Hepatocyte (in vitro differentiated cells): Measurements from ENCODE around the gene MFF. TPM values are rescaled to one million over a fixed set of nuclear protein-coding genes. Genes with fewer than 3 reads are reported as not detected.

Source experiments
- DNase-seq: peaks from one replicate; pipeline ENCODE4 v3.0.0-alpha.2; 2016; ENCODE audit warnings: low spot score
- H2AFZ ChIP-seq: fragments of 200-600 bp; sonication (generic); 2 replicates; pipeline ENCODE4 v1.6.0; 2016; ENCODE audit warnings: antibody characterized with exemption, mild to moderate bottlenecking
- H3K27ac ChIP-seq: fragments of 200-600 bp; sonication (generic); 2 replicates; pipeline ENCODE4 v1.5.1; 2016; ENCODE audit warnings: mild to moderate bottlenecking
- H3K27me3 ChIP-seq: fragments of 200-600 bp; sonication (generic); 2 replicates; pipeline ENCODE4 v1.6.1; 2016
- H3K36me3 ChIP-seq: fragments of 200-600 bp; sonication (generic); replicated peaks from 2 replicates; pipeline ENCODE4 v1.5.1; 2016; ENCODE audit warnings: low read depth; ENCODE audit not compliant: insufficient read depth
- H3K4me1 ChIP-seq: fragments of 200-600 bp; sonication (generic); 2 replicates; pipeline ENCODE4 v1.5.1; 2016; ENCODE audit warnings: mild to moderate bottlenecking, moderate library complexity; ENCODE audit not compliant: insufficient read depth
- H3K4me2 ChIP-seq: fragments of 200-600 bp; sonication (generic); 2 replicates; pipeline ENCODE4 v1.6.0; 2016
- H3K4me3 ChIP-seq: fragments of 200-600 bp; sonication (generic); 2 replicates; pipeline ENCODE4 v1.5.1; 2016; ENCODE audit warnings: mild to moderate bottlenecking
- H3K79me2 ChIP-seq: fragments of 200-600 bp; sonication (generic); 2 replicates; pipeline ENCODE4 v1.6.0; 2017; ENCODE audit warnings: mild to moderate bottlenecking
- H3K9me2 ChIP-seq: fragments of 200-600 bp; sonication (generic); replicated peaks from 2 replicates; pipeline ENCODE4 v1.6.0; 2017; ENCODE audit warnings: mild to moderate bottlenecking; ENCODE audit not compliant: insufficient read depth
- H3K9me3 ChIP-seq: fragments of 200-600 bp; sonication (generic); 2 replicates; pipeline ENCODE4 v1.5.1; 2016; ENCODE audit warnings: low read depth, mild to moderate bottlenecking
- H4K20me1 ChIP-seq: fragments of 200-600 bp; sonication (generic); 2 replicates; pipeline ENCODE4 v1.6.0; 2016; ENCODE audit warnings: mild to moderate bottlenecking; ENCODE audit not compliant: insufficient read depth, poor library complexity, severe bottlenecking
- EZH2 ChIP-seq: fragments of 200-600 bp; sonication (generic); IDR thresholded peaks from 2 replicates; pipeline ENCODE4 v1.6.1; 2016; ENCODE audit warnings: antibody characterized with exemption, mild to moderate bottlenecking, borderline replicate concordance
- EZH2phosphoT487 ChIP-seq: fragments of 200-600 bp; sonication (generic); IDR thresholded peaks from one replicate; pipeline ENCODE4 v1.6.1; 2018; ENCODE audit warnings: antibody characterized with exemption, mild to moderate bottlenecking, low read depth, moderate library complexity; ENCODE audit not compliant: unreplicated experiment, severe bottlenecking
- WGBS: methylation state at CpG from one replicate; pipeline ENCODE4 v1.1.6; 2016; ENCODE audit warnings: low lambda C conversion rate; ENCODE audit errors: missing lambda C conversion rate; 5-methylcytosine and 5-hydroxymethylcytosine counted together
- polyA plus RNA-seq: library from polyadenylated mRNA; unstranded; fragments of >200 nt; fragmentation: Nextera tagmentation; extraction: Ambion mirVana; gene quantifications from 2 replicates; pipeline ENCODE4 v1.2.1, GENCODE V29; 2016
- total RNA-seq: library from RNA; depleted of rRNA; stranded (reverse); fragments of >200 nt; gene quantifications from 2 replicates; pipeline ENCODE4 v1.2.3, GENCODE V29; 2014
- TF ChIP-seq, protein P1 (sequence below): fragments of 200-600 bp; sonication (generic); IDR thresholded peaks from 2 replicates; pipeline ENCODE4 v1.5.1; 2016; ENCODE audit warnings: antibody characterized with exemption, mild to moderate bottlenecking; ENCODE audit not compliant: poor library complexity

Gene MFF
- total and polyA plus RNA-seq, 2 experiments from 2014 or later = 111 to 125 TPM

DNA sequence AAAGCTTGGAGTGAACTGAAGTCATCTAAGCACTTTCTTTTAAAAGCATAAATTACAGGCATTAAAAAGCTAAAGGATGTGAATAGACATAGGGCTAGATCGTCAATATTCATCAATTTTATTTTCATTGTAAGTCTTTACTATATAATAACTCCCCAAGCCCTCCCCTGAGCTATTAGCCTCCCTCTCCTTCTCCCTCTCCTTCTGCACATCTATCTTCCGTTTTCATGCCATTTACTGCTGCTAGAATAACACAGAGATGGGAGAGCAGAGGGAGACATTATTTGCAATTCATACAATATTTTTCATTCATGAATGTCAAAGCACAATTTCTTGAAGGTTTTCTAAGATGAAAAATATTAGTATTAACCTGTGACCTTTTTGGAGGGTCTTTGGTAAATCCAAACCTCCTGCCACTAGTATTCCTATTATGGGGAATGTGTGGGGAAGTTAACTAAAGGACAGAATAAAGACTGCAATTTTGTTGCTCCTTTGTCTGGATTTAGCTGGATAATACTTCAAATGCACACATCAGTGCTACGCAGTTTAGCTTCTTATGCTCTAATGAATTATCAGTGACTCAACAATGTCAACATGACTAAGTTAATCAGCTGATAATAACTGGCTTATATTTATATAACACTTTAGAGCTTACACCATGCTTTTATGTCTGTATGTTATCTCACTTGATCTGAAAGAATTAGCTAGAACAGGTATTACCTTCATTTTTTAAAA lies 28.2 kb upstream of the MFF start:
- Histone ChIP-seq H3K4me1 (peaks cover 6% of the 10 kb centered on the region), H3K27me3 (no peaks in the 10 kb centered on the region), H3K4me2 (no peak overlapping the region), H3K9me2 (no peaks in the 10 kb centered on the region), H3K4me3 (no peak overlapping the region), H3K27ac (peak overlapping the region; percentile 28), H2AFZ (no peak overlapping the region), H3K9me3 (no peaks in the 10 kb centered on the region), H4K20me1 (no peaks in the 10 kb centered on the region), H3K36me3 (no peaks in the 10 kb centered on the region), H3K79me2 (no peaks in the 10 kb centered on the region)
- TF ChIP-seq, protein P1, sequence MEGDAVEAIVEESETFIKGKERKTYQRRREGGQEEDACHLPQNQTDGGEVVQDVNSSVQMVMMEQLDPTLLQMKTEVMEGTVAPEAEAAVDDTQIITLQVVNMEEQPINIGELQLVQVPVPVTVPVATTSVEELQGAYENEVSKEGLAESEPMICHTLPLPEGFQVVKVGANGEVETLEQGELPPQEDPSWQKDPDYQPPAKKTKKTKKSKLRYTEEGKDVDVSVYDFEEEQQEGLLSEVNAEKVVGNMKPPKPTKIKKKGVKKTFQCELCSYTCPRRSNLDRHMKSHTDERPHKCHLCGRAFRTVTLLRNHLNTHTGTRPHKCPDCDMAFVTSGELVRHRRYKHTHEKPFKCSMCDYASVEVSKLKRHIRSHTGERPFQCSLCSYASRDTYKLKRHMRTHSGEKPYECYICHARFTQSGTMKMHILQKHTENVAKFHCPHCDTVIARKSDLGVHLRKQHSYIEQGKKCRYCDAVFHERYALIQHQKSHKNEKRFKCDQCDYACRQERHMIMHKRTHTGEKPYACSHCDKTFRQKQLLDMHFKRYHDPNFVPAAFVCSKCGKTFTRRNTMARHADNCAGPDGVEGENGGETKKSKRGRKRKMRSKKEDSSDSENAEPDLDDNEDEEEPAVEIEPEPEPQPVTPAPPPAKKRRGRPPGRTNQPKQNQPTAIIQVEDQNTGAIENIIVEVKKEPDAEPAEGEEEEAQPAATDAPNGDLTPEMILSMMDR = no peak
- no peak for TF ChIP-seq EZH2
- TF ChIP-seq EZH2phosphoT487 = no peak
- WGBS = 77% methylated on average over 3 of the region's 3 CpGs
- DNase-seq = no peak

DNA sequence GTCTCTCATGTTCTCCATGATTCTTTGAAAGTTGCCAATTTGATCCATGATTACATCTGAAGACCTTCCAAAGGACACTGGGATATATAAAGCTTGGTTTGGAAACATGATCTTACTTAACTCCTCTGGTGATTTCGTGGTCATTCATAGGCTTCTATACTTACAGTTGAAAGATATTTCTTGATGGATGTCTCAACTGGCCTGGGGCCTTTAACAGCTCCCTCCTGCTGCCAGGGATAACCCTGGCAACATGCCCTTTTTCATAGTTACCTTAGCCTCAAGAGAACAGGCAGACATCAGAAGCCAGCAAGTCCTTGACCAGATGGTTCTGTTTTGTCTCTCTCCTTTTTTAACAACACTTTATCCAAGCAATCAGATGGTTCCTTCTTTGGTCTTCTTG lies 23.5 kb upstream of the MFF start:
- Histone ChIP-seq H3K36me3 (no peaks in the 10 kb centered on the region), H2AFZ (no peak overlapping the region), H4K20me1 (no peaks in the 10 kb centered on the region), H3K4me1 (peaks cover 6% of the 10 kb centered on the region), H3K79me2 (no peaks in the 10 kb centered on the region), H3K4me2 (no peak overlapping the region), H3K4me3 (no peak overlapping the region), H3K27me3 (no peaks in the 10 kb centered on the region), H3K9me2 (no peaks in the 10 kb centered on the region), H3K9me3 (no peaks in the 10 kb centered on the region), H3K27ac (no peak overlapping the region)
- TF ChIP-seq EZH2phosphoT487 (no peak), EZH2 (no peak)
- TF ChIP-seq, protein P1 = no peak
- WGBS = 81% methylated on average over 1 of the region's 1 CpG
- no peak for DNase-seq

- WGBS = 97% methylated on average over 4 of the region's 4 CpGs
- Histone ChIP-seq H3K9me2 (no peaks in the 10 kb centered on the region), H3K4me3 (no peak overlapping the region), H3K4me1 (no peaks in the 10 kb centered on the region), H3K79me2 (no peaks in the 10 kb centered on the region), H3K36me3 (no peaks in the 10 kb centered on the region), H3K27me3 (no peaks in the 10 kb centered on the region), H3K27ac (no peak overlapping the region), H3K4me2 (no peak overlapping the region), H3K9me3 (no peaks in the 10 kb centered on the region), H4K20me1 (no peaks in the 10 kb centered on the region), H2AFZ (no peak overlapping the region)
- DNase-seq = no peak
- TF ChIP-seq, protein P1 = no peak
Measured at GRCh38 chr2:227308784-227309183, 16.3 kb upstream of the MFF start.

DNA sequence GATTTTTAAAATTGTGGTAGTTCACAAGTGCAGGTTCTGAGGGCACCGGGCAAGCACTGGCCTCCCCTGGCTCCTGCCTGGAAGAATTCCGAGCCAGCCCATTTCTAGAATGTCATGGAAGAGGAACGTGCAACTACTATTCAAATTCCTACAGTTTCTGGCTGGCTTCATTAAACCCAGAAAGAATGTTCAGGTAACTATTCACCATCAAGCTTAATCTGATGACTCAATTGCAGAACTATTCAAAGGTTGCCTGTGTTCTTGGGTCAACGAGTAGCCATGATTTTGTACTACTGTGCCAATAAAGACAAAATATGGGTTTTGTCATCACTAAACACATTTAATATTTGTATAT lies 14.3 kb upstream of the MFF start:
- 88% methylated on average over 4 of the region's 4 CpGs for WGBS
- TF ChIP-seq, protein P1 = no peak
- TF ChIP-seq EZH2phosphoT487 (no peak), EZH2 (no peak)
- H2AFZ ChIP-seq = no peak overlapping the region
- H3K4me3 ChIP-seq = no peak overlapping the region
- no peaks in the 10 kb centered on the region for H3K9me3 ChIP-seq
- H3K4me2 ChIP-seq = no peak overlapping the region
- H4K20me1 ChIP-seq = no peaks in the 10 kb centered on the region
- H3K9me2 ChIP-seq = no peaks in the 10 kb centered on the region
- H3K27ac ChIP-seq = no peak overlapping the region
- no peaks in the 10 kb centered on the region for H3K4me1 ChIP-seq
- H3K79me2 ChIP-seq = no peaks in the 10 kb centered on the region
- H3K36me3 ChIP-seq = no peaks in the 10 kb centered on the region
- H3K27me3 ChIP-seq = no peaks in the 10 kb centered on the region
- DNase-seq = no peak
